ENCODE measurements around the gene PCDHGB4. TPM values are rescaled to one million over a fixed set of nuclear protein-coding genes. Genes with fewer than 3 reads are reported as not detected.

PCDHGB4 gene
- total and polyA plus RNA-seq, 11 donors, result 2.0 to 11.9 (median 6.8) TPM

DNA sequence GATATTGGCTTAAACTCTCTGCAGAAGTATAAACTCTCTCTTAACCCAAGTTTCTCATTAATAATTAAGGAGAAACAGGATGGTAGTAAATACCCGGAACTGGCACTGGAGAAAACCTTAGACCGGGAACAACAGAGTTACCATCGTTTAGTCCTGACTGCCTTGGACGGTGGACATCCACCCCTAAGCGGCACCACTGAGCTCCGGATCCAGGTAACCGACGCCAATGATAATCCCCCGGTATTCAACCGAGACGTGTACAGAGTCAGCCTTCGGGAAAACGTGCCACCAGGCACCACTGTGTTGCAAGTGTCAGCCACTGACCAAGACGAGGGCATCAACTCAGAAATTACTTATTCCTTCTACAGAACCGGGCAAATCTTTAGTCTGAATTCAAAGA is 11.1 kb downstream of the PCDHGB4 start:
- peak in 2 of 4 donors; percentile 15 to 33 for ATAC-seq
- no peak for DNase-seq

DNA sequence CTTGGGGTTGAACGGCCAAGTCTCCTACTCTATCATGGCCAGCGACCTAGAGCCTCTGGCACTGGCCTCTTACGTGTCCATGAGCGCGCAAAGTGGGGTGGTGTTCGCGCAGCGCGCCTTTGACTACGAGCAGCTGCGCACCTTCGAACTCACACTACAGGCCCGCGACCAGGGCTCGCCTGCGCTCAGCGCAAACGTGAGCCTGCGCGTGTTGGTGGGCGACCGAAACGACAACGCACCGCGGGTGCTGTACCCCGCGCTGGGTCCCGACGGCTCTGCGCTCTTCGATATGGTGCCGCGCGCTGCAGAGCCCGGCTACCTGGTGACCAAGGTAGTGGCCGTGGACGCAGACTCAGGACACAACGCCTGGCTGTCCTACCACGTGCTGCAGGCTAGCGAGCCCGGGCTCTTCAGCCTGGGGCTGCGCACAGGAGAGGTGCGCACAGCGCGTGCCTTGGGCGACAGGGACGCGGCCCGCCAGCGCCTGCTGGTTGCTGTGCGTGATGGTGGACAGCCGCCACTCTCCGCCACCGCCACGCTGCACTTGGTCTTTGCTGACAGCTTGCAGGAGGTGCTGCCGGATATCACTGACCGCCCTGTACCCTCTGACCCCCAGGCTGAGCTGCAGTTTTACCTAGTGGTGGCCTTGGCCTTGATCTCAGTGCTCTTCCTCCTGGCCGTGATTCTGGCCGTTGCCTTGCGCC is 12.2 kb downstream of the PCDHGB4 start:
- Histone ChIP-seq H3K9me3 (peaks cover 0 to 97% (median 59%) of the 10 kb centered on the region in 12 donors), H3K36me3 (peaks cover 0 to 4% (median 0%) of the 10 kb centered on the region in 9 donors), H3K27ac (no peak overlapping the region), H3K27me3 (peaks cover 0 to 43% (median 0%) of the 10 kb centered on the region in 9 donors), H3K4me1 (peaks cover 0 to 12% (median 0%) of the 10 kb centered on the region in 12 donors), H3K4me3 (peak overlapping the region in 1 of 12 donors; percentile 4)
- ATAC-seq (no peak), DNase-seq (no peak)
- 30 to 57% (median 34%) methylated on average over 18 to 61 of the region's 61 CpGs for WGBS, 4 donors
- intact Hi-C loops (cut with DNase I), result loop anchor here in 2 of 10 donors (10.0 kb wide), 2 partner anchors 55 to 155 kb away; partner anchors contain the start of genes PCDHB15 (in 1 of the 2) and PCDHGA3 (in 1 of the 2)
- TF ChIP-seq POLR2A (IDR thresholded peaks at IDR 0.05), result no peak
- TF ChIP-seq, protein P1, sequence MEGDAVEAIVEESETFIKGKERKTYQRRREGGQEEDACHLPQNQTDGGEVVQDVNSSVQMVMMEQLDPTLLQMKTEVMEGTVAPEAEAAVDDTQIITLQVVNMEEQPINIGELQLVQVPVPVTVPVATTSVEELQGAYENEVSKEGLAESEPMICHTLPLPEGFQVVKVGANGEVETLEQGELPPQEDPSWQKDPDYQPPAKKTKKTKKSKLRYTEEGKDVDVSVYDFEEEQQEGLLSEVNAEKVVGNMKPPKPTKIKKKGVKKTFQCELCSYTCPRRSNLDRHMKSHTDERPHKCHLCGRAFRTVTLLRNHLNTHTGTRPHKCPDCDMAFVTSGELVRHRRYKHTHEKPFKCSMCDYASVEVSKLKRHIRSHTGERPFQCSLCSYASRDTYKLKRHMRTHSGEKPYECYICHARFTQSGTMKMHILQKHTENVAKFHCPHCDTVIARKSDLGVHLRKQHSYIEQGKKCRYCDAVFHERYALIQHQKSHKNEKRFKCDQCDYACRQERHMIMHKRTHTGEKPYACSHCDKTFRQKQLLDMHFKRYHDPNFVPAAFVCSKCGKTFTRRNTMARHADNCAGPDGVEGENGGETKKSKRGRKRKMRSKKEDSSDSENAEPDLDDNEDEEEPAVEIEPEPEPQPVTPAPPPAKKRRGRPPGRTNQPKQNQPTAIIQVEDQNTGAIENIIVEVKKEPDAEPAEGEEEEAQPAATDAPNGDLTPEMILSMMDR (IDR thresholded peaks at IDR 0.05), result no peak

More for the DNA sequence above, 11.1 kb downstream of the PCDHGB4 start:
- H3K9me3 ChIP-seq, result peaks cover 0 to 97% (median 59%) of the 10 kb centered on the region in 12 donors
- H3K36me3 ChIP-seq, result peaks cover 0 to 4% (median 0%) of the 10 kb centered on the region in 9 donors
- peaks cover 0 to 12% (median 0%) of the 10 kb centered on the region in 12 donors for H3K4me1 ChIP-seq
- no peak for TF ChIP-seq POLR2A (IDR thresholded peaks at IDR 0.05)
- TF ChIP-seq, protein P1 (IDR thresholded peaks at IDR 0.05), result peak in 1 of 12 donors; percentile 8
- 34 to 42% (median 39%) methylated on average over 14 to 15 of the region's 15 CpGs for WGBS, 4 donors
- no peak overlapping the region for H3K27ac ChIP-seq
- H3K4me3 ChIP-seq, result peak overlapping the region in 2 of 12 donors; percentile 19 to 26
- intact Hi-C loops (cut with DNase I), result no loop called here
- H3K27me3 ChIP-seq, result peaks cover 0 to 42% (median 0%) of the 10 kb centered on the region in 9 donors

- no peak for DNase-seq
- Histone ChIP-seq H3K27me3 (peaks cover 0 to 46% (median 0%) of the 10 kb centered on the region in 9 donors), H3K4me1 (peaks cover 0 to 13% (median 0%) of the 10 kb centered on the region in 12 donors), H3K4me3 (peak within 1 kb of the TSS in 9 of 12 donors; percentile 11 to 35 (median 23)), H3K27ac (no peak within 1 kb of the TSS), H3K9me3 (peaks cover 0 to 97% (median 62%) of the 10 kb centered on the region in 12 donors), H3K36me3 (peaks cover 0 to 4% (median 0%) of the 10 kb centered on the region in 9 donors)
- ATAC-seq, result no peak
- intact Hi-C loops (cut with DNase I), result loop anchor here in 2 of 10 donors (10.0 kb wide), 2 partner anchors 58 to 158 kb away; partner anchors contain the start of genes PCDHB15 (in 1 of the 2) and PCDHGA3 (in 1 of the 2)
- 33 to 49% (median 40%) methylated on average over 26 to 27 of the region's 27 CpGs for WGBS, 4 donors
- no peak for TF ChIP-seq POLR2A (IDR thresholded peaks at IDR 0.05)
- TF ChIP-seq, protein P1 (IDR thresholded peaks at IDR 0.05), result peak in 8 of 12 donors; percentile 9 to 32 (median 18)
Observed at GRCh38 chr5:141402553-141403243, 15.2 kb downstream of the PCDHGB4 start, which contains the start of gene PCDHGA9. Gene PCDHGA9 (plus strand): TSS chr5:141402778. CDS start chr5:141402953, 175 bp downstream.

All from heart left ventricle (tissue), 16 donors.